Measurements from ENCODE around the gene ZNF708.
"Not testable (repeated sequence)": the region's sequence is repeated elsewhere in the genome, so short reads cannot be mapped to it uniquely, and the experiment has no call there.

DNA sequence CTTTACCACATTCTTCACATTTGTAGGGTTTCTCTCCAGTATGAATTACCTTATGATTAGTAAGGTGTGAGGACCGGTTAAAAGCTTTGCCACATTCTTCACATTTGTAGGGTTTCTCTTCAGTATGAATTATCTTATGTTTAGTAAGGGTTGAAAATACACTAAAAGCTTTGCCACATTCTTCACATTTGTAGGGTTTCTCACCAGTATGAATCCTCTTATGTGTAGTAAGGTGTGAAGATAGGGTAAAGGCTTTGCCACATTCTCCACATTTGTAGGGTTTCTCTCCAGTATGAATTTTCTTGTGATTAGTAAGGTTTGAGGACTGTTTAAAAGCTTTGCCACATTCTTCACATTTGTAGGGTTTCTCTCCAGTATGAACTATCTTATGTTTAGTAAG, 35.4 kb downstream of the ZNF708 start:
- TF ChIP-seq, protein P1, sequence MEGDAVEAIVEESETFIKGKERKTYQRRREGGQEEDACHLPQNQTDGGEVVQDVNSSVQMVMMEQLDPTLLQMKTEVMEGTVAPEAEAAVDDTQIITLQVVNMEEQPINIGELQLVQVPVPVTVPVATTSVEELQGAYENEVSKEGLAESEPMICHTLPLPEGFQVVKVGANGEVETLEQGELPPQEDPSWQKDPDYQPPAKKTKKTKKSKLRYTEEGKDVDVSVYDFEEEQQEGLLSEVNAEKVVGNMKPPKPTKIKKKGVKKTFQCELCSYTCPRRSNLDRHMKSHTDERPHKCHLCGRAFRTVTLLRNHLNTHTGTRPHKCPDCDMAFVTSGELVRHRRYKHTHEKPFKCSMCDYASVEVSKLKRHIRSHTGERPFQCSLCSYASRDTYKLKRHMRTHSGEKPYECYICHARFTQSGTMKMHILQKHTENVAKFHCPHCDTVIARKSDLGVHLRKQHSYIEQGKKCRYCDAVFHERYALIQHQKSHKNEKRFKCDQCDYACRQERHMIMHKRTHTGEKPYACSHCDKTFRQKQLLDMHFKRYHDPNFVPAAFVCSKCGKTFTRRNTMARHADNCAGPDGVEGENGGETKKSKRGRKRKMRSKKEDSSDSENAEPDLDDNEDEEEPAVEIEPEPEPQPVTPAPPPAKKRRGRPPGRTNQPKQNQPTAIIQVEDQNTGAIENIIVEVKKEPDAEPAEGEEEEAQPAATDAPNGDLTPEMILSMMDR (IDR thresholded peaks at IDR 0.05), result not testable (repeated sequence)
- TF ChIP-seq POLR2A (IDR thresholded peaks at IDR 0.05), result not testable (repeated sequence)

Data from heart left ventricle (tissue), 13 donors.